IMR-90 (cell line): Measurements from ENCODE around the gene SLC37A1. TPM values are rescaled to one million over a fixed set of nuclear protein-coding genes. Genes with fewer than 3 reads are reported as not detected.

Experiments
- ATAC-seq: fragments of 200-7000 bp; cut with Tn5 transposase; 2 replicates; pipeline ENCODE4 v1.9.1; 2020; ENCODE audit warnings: low read depth, mild to moderate bottlenecking, moderate library complexity
- BruUV-seq: library from RNA; stranded (reverse); fragments of 400-500 nt; replicated peaks from 2 replicates; lab custom pipeline; 2021; lab: Mats Ljungman, UMichigan
- CTCF ChIA-PET: fragments of 300-600 bp; formaldehyde crosslinking; extraction: SDS; loops from one replicate; lab custom pipeline; 2021; ENCODE audit warnings: antibody characterized with exemption; lab: Yijun Ruan, JAX
- POLR2A ChIA-PET: fragments of 300-600 bp; sonication (Branson Sonifier 250); formaldehyde crosslinking; loops from one replicate; lab custom pipeline; 2022; ENCODE audit warnings: antibody characterized with exemption; ENCODE audit not compliant: unreplicated experiment; lab: Charles Lee
- DNase-seq: peaks from one replicate; pipeline ENCODE4 v3.0.0; 2013
- H2AFZ ChIP-seq: replicated peaks from 2 replicates; pipeline ENCODE3; 2013; ENCODE audit warnings: low read length, mild to moderate bottlenecking; ENCODE audit not compliant: poor library complexity
- H2AK5ac ChIP-seq: 2 replicates; pipeline ENCODE4 v1.6.1; 2013; ENCODE audit warnings: low read depth, low read length, inconsistent platforms
- H2AK9ac ChIP-seq: replicated peaks from 2 replicates; pipeline ENCODE3; 2013; ENCODE audit warnings: mild to moderate bottlenecking, low read depth, low read length, moderate library complexity; ENCODE audit not compliant: poor library complexity
- H2BK120ac ChIP-seq: 2 replicates; pipeline ENCODE4 v1.6.1; 2013; ENCODE audit warnings: low read depth, low read length, inconsistent platforms
- H2BK15ac ChIP-seq: 3 replicates; pipeline ENCODE4 v1.6.1; 2013; ENCODE audit warnings: low read depth, low read length, inconsistent platforms
- H2BK20ac ChIP-seq: 2 replicates; pipeline ENCODE4 v1.6.1; 2013; ENCODE audit warnings: low read depth, mild to moderate bottlenecking, inconsistent platforms, low read length, moderate library complexity
- H2BK5ac ChIP-seq: 2 replicates; pipeline ENCODE4 v1.6.1; 2013; ENCODE audit warnings: mild to moderate bottlenecking, low read depth, low read length, inconsistent platforms; ENCODE audit not compliant: poor library complexity, severe bottlenecking
- H3K14ac ChIP-seq: replicated peaks from 2 replicates; pipeline ENCODE4 v1.6.1; 2013; ENCODE audit warnings: low read depth, low read length, inconsistent platforms
- H3K18ac ChIP-seq: 2 replicates; pipeline ENCODE4 v1.6.1; 2013; ENCODE audit warnings: low read depth, low read length, control low read depth
- H3K23ac ChIP-seq: 2 replicates; pipeline ENCODE4 v1.6.1; 2013; ENCODE audit warnings: low read depth, low read length, inconsistent platforms
- H3K27ac ChIP-seq: 2 replicates; pipeline ENCODE4 v1.5.1; 2013; ENCODE audit warnings: mild to moderate bottlenecking, control low read depth, low read length; ENCODE audit not compliant: insufficient read depth
- H3K27me3 ChIP-seq: 2 replicates; pipeline ENCODE4 v1.6.1; 2013; ENCODE audit warnings: low read length; ENCODE audit not compliant: control insufficient read depth, insufficient read depth
- H3K36me3 ChIP-seq: 2 replicates; pipeline ENCODE4 v1.6.1; 2013; ENCODE audit warnings: low read length, mixed read lengths; ENCODE audit not compliant: control insufficient read depth, insufficient read depth
- H3K4ac ChIP-seq: 2 replicates; pipeline ENCODE4 v1.6.1; 2013; ENCODE audit warnings: low read depth, low read length, inconsistent platforms
- H3K4me1 ChIP-seq: 2 replicates; pipeline ENCODE4 v1.6.1; 2013; ENCODE audit warnings: low read length, mixed read lengths; ENCODE audit not compliant: control insufficient read depth, insufficient read depth
- H3K4me2 ChIP-seq: 2 replicates; pipeline ENCODE4 v1.6.1; 2013; ENCODE audit warnings: low read depth, mild to moderate bottlenecking, control low read depth, low read length, moderate library complexity
- H3K4me3 ChIP-seq: 2 replicates; pipeline ENCODE4 v1.5.1; 2013; ENCODE audit warnings: low read depth, mild to moderate bottlenecking, control low read depth, low read length, moderate library complexity; ENCODE audit not compliant: insufficient read depth
- H3K56ac ChIP-seq: 2 replicates; pipeline ENCODE4 v1.6.1; 2013; ENCODE audit warnings: low read length, inconsistent platforms; ENCODE audit not compliant: insufficient read depth; ENCODE audit errors: extremely low read depth
- H3K79me1 ChIP-seq, 2 experiments: 2 replicates each; pipeline ENCODE4 v1.6.1; 2013; ENCODE audit warnings: low read length in 2 of 2, inconsistent platforms in 1 of 2, low read depth in 1 of 2
- H3K9ac ChIP-seq: 2 replicates; pipeline ENCODE4 v1.6.1; 2013; ENCODE audit warnings: low read depth, low read length, control low read depth
- H3K9me1 ChIP-seq: 2 replicates; pipeline ENCODE4 v1.6.1; 2013; ENCODE audit warnings: low read length, inconsistent platforms; ENCODE audit not compliant: insufficient read depth
- H3K9me3 ChIP-seq: 2 replicates; pipeline ENCODE4 v1.6.1; 2013; ENCODE audit warnings: low read length; ENCODE audit not compliant: control insufficient read depth, insufficient read depth
- H4K20me1 ChIP-seq: 2 replicates; pipeline ENCODE4 v1.6.1; 2013; ENCODE audit warnings: low read length, inconsistent platforms; ENCODE audit not compliant: insufficient read depth
- H4K5ac ChIP-seq: 2 replicates; pipeline ENCODE4 v1.6.1; 2013; ENCODE audit warnings: mild to moderate bottlenecking, low read depth, low read length, control low read depth
- H4K8ac ChIP-seq, 2 experiments: 2 replicates each; pipeline ENCODE4 v1.6.1; 2013; ENCODE audit warnings: low read depth in 2 of 2, low read length in 2 of 2, control low read depth in 1 of 2, inconsistent platforms in 1 of 2
- H4K91ac ChIP-seq: 2 replicates; pipeline ENCODE4 v1.6.1; 2013; ENCODE audit warnings: low read depth, low read length, inconsistent platforms; ENCODE audit not compliant: insufficient read depth
- BHLHE40 ChIP-seq: fragments of 150-350 bp; IDR thresholded peaks from 2 replicates; pipeline ENCODE4 v1.6.1; 2016; ENCODE audit warnings: mild to moderate bottlenecking, low read depth, low read length
- CEBPB ChIP-seq: IDR thresholded peaks from 2 replicates; pipeline ENCODE4 v1.6.1; 2012; ENCODE audit warnings: low read depth, low read length, improper control_type of control experiment
- CHD1 ChIP-seq: IDR thresholded peaks from 2 replicates; pipeline ENCODE4 v1.6.1; 2012; ENCODE audit warnings: low read depth, low read length, improper control_type of control experiment
- CTCF ChIP-seq: conservative IDR thresholded peaks from 2 replicates; pipeline ENCODE4 v1.5.1; 2012; ENCODE audit warnings: mild to moderate bottlenecking, low read depth, low read length, improper control_type of control experiment
- ELK1 ChIP-seq: fragments of 150-350 bp; IDR thresholded peaks from 2 replicates; pipeline ENCODE4 v1.6.1; 2016; ENCODE audit warnings: low read depth, mild to moderate bottlenecking, low read length, moderate library complexity, borderline replicate concordance
- FOS ChIP-seq: fragments of 150-350 bp; IDR thresholded peaks from 2 replicates; pipeline ENCODE4 v1.6.1; 2016; ENCODE audit warnings: low read depth, low read length
- MXI1 ChIP-seq: IDR thresholded peaks from 2 replicates; pipeline ENCODE4 v1.6.1; 2012; ENCODE audit warnings: low read depth, mild to moderate bottlenecking, low read length, moderate library complexity, borderline replicate concordance
- NFE2L2 ChIP-seq: fragments of 150-350 bp; IDR thresholded peaks from 2 replicates; pipeline ENCODE4 v1.6.1; 2016; ENCODE audit warnings: low read depth, mild to moderate bottlenecking, low read length
- POLR2A ChIP-seq: IDR thresholded peaks from 2 replicates; pipeline ENCODE4 v1.6.1; 2012; ENCODE audit warnings: mild to moderate bottlenecking, low read depth, low read length
- RAD21 ChIP-seq: IDR thresholded peaks from 2 replicates; pipeline ENCODE4 v1.6.1; 2012; ENCODE audit warnings: low read length, improper control_type of control experiment
- RCOR1 ChIP-seq: IDR thresholded peaks from 2 replicates; pipeline ENCODE4 v1.6.1; 2012; ENCODE audit warnings: mild to moderate bottlenecking, low read length, improper control_type of control experiment; ENCODE audit not compliant: insufficient replicate concordance
- SMC3 ChIP-seq: fragments of 150-350 bp; IDR thresholded peaks from 2 replicates; pipeline ENCODE4 v1.6.1; 2016; ENCODE audit warnings: low read depth, mild to moderate bottlenecking, antibody characterized with exemption, low read length, moderate library complexity
- WGBS, 2 experiments: methylation state at CpG; one replicate each; pipeline versions ENCODE4 v1.1.5 to v1.1.7; 2013; ENCODE audit warnings: missing lambda C conversion rate in 2 of 2; ENCODE audit not compliant: insufficient read length in 1 of 2; ENCODE audit errors: extremely low coverage in 2 of 2; 5-methylcytosine and 5-hydroxymethylcytosine counted together
- dilution Hi-C: fragments of 300-500 bp; cut with HindIII; formaldehyde crosslinking; loops from one replicate; pipeline ENCODE4 v1.14.3; 2018; ENCODE audit warnings: low sequenced_read_pairs; ENCODE audit not compliant: unreplicated experiment
- in situ Hi-C: fragments of 300-500 bp; cut with MboI; formaldehyde crosslinking; loops from 3 replicates; pipeline ENCODE4 v1.14.3; 2019; ENCODE audit warnings: low sequenced_read_pairs, inconsistent platforms, mixed read lengths
- intact Hi-C: fragments of 100-400 bp; cut with micrococcal nuclease; formaldehyde crosslinking; loops from 2 replicates; pipeline ENCODE4 v1.10.0; 2022
- polyA plus RNA-seq, 3 experiments: library from polyadenylated mRNA; depleted of rRNA; stranded (reverse); fragments of >200 nt; gene quantifications; 2 replicates each; pipeline ENCODE4 v1.2.3, GENCODE V29; 2012; ENCODE audit warnings: low replicate concordance in 1 of 3
- total RNA-seq: library from RNA; depleted of rRNA; stranded (reverse); fragments of >200 nt; gene quantifications from 2 replicates; pipeline ENCODE4 v1.2.3, GENCODE V29; 2012
- TF ChIP-seq, protein P1 (sequence below): fragments of 150-350 bp; IDR thresholded peaks from 2 replicates; pipeline ENCODE4 v1.6.1; 2017; ENCODE audit warnings: mild to moderate bottlenecking, antibody characterized with exemption, low read length, low read depth

The SLC37A1 gene
- total and polyA plus RNA-seq, 2 of the 4 experiments (the other 2 are of a cell fraction) = 0.36 to 0.48 TPM

DNA sequence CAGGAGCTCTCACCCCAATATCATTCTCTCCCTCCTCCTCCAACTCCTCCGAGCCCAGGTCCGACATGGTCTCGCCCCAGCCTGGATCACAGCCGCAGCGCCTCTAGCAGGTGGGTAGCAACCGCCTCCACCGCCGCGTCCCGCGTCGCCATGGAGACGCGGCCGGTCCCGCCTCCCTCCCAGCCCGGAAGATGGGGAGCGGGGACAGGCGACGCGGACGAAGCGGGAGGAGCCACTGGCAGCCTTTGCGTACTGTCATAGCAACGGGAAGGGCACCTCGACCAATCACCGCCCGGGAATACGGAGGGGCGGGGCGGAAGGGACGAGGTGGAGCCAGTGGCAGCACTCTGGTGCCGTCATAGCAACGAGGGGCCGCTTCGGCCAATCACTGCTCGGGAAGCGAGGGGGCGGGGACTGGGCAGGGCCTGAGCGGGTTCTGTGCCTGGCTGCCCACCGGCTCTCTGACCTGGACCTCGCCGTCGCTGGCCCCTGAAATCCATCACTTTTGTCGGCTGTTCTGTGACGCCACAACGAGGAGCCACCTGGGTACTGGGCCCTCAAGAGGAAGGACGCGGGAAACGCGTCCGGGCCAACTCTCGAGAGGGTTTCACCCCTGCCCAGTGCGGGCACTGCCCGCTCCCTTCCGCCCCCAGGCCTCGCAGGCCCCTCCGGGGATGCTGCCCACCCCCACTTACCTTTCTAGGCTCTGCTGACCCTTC is 17.4 kb upstream of the SLC37A1 start, which contains the start of gene RSPH1 (continued):
- TF ChIP-seq CHD1 (no peak), RAD21 (no peak)

DNA sequence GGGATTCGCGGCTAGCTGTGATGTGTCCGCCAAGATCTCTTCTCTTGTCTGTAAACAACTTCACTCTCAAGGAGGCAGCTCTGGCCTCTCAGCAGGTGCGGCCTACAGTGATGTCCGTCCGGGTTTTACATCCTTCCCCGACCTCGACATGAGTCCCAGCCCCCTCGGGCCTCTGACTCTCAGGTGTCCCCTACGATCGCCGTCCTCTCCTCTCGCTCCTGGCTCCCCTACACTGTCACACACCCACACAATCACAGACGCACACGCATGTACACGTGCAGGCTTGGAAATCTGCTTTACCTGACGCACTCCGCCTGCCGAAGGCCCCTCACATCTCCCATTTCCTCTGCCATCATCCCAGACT is 16.8 kb upstream of the SLC37A1 start:
- intact Hi-C loops = no loop called here
- Histone ChIP-seq H4K8ac (peak overlapping the region; percentile 9 to 29; a peak in 2 of 4 replicates), H2AK9ac (no peak overlapping the region), H3K9me3 (no peaks in the 10 kb centered on the region), H3K4me3 (peak overlapping the region; percentile 52), H3K9ac (peak overlapping the region; percentile 6; the same call in 1 of the 2 replicates), H4K20me1 (no peaks in the 10 kb centered on the region), H2BK20ac (no peak overlapping the region), H3K14ac (no peak overlapping the region), H3K4me2 (peak overlapping the region; percentile 71), H3K9me1 (0 out of 2 replicates have a peak, but pooled peaks cover 4% of the 10 kb centered on the region), H2BK15ac (no peak overlapping the region), H3K27ac (no peak overlapping the region), H3K56ac (0 out of 2 replicates have a peak overlapping the region, but pooled peaks have one; percentile 10), H2BK5ac (no peak overlapping the region), H3K18ac (no peak overlapping the region), H3K79me1 (no peaks in the 10 kb centered on the region), H3K4me1 (no peaks in the 10 kb centered on the region), H3K27me3 (peaks cover 7% of the 10 kb centered on the region), H3K36me3 (no peaks in the 10 kb centered on the region), H4K91ac (no peak overlapping the region; the same call in 1 of the 2 replicates), H3K23ac (no peak overlapping the region), H2BK120ac (no peak overlapping the region), H3K4ac (no peak overlapping the region), H4K5ac (no peak overlapping the region), H2AK5ac (no peak overlapping the region), H2AFZ (peak overlapping the region; percentile 98)
- ChIA-PET CTCF (no interaction called here), POLR2A (no interaction called here)
- in situ Hi-C loops = no loop called here
- no peak for ATAC-seq
- BruUV-seq = no TSS peak
- no peak for DNase-seq
- 3% methylated on average over 6 of the region's 19 CpGs; no CpG with 5 or more reads in 1 of the 2 experiments for WGBS, 2 experiments
- dilution Hi-C loops = no loop called here
- no peak for TF ChIP-seq RCOR1
- TF ChIP-seq POLR2A = no peak
- no peak for TF ChIP-seq CEBPB
- no peak for TF ChIP-seq ELK1
- no peak for TF ChIP-seq CTCF
- TF ChIP-seq MXI1 = no peak
- no peak for TF ChIP-seq NFE2L2
- no peak for TF ChIP-seq SMC3
- TF ChIP-seq FOS = no peak
- no peak for TF ChIP-seq RAD21
- TF ChIP-seq, protein P1, sequence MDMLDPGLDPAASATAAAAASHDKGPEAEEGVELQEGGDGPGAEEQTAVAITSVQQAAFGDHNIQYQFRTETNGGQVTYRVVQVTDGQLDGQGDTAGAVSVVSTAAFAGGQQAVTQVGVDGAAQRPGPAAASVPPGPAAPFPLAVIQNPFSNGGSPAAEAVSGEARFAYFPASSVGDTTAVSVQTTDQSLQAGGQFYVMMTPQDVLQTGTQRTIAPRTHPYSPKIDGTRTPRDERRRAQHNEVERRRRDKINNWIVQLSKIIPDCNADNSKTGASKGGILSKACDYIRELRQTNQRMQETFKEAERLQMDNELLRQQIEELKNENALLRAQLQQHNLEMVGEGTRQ = no peak
- TF ChIP-seq CHD1 = no peak
- no peak for TF ChIP-seq BHLHE40
